Fibroblast of skin of right biceps (primary cell): ENCODE results near the gene MED9.
"Not testable (repeated sequence)": the region's sequence is repeated elsewhere in the genome, so short reads cannot be mapped to it uniquely, and the experiment has no call there.

Source experiments
- DNase-seq: peaks from one replicate; pipeline ENCODE4 v3.0.0-alpha.2; 2013

The MED9 gene

GRCh38 chr17:17456251-17456650, 20.5 kb upstream of the MED9 start:
- DNase-seq = no peak

GRCh38 chr17:17457680-17458079, 19.1 kb upstream of the MED9 start:
- no peak for DNase-seq

- no peak for DNase-seq
Observed at GRCh38 chr17:17460038-17460437, 16.8 kb upstream of the MED9 start.

- no peak for DNase-seq
Observed at GRCh38 chr17:17462048-17462824, 14.6 kb upstream of the MED9 start.

- no peak for DNase-seq
Observed at GRCh38 chr17:17463821-17464220, 13.0 kb upstream of the MED9 start.

- DNase-seq = not testable (repeated sequence)
Observed at GRCh38 chr17:17465878-17466277, 10.9 kb upstream of the MED9 start.

- DNase-seq = no peak
Observed at GRCh38 chr17:17466511-17466910, 10.3 kb upstream of the MED9 start.

GRCh38 chr17:17467016-17467415, 9.8 kb upstream of the MED9 start:
- no peak for DNase-seq

GRCh38 chr17:17467720-17468119, 9.1 kb upstream of the MED9 start:
- DNase-seq = no peak

- no peak for DNase-seq
Observed at GRCh38 chr17:17468217-17469010, 8.4 kb upstream of the MED9 start.

GRCh38 chr17:17469358-17469757, 7.4 kb upstream of the MED9 start:
- DNase-seq = no peak

- DNase-seq = no peak
Observed at GRCh38 chr17:17469996-17470395, 6.8 kb upstream of the MED9 start.

GRCh38 chr17:17472333-17472920, 4.4 kb upstream of the MED9 start:
- DNase-seq = no peak

- DNase-seq = no peak
Observed at GRCh38 chr17:17474341-17474740, 2.5 kb upstream of the MED9 start.

- no peak for DNase-seq
Observed at GRCh38 chr17:17479209-17479608, 2.4 kb downstream of the MED9 start.

- no peak for DNase-seq
Observed at GRCh38 chr17:17480593-17481148, 3.9 kb downstream of the MED9 start.

- no peak for DNase-seq
Observed at GRCh38 chr17:17481860-17482259, 5.1 kb downstream of the MED9 start.

GRCh38 chr17:17484451-17484899, 7.7 kb downstream of the MED9 start:
- DNase-seq = peak; percentile 38

GRCh38 chr17:17485420-17485819, 8.6 kb downstream of the MED9 start:
- no peak for DNase-seq

- DNase-seq = not testable (repeated sequence)
Observed at GRCh38 chr17:17486416-17486815, 9.6 kb downstream of the MED9 start.

- no peak for DNase-seq
Observed at GRCh38 chr17:17487998-17488397, 11.2 kb downstream of the MED9 start.

GRCh38 chr17:17491031-17491471, 14.3 kb downstream of the MED9 start:
- DNase-seq = no peak

- no peak for DNase-seq
Observed at GRCh38 chr17:17491546-17491988, 14.8 kb downstream of the MED9 start.
